Astrocyte (in vitro differentiated cells and primary cell): Measurements from ENCODE around the gene C5.

Source experiments
- CTCF ChIP-seq: IDR thresholded peaks from 2 replicates; pipeline ENCODE4 v1.5.1; 2011; ENCODE audit warnings: low read depth, mild to moderate bottlenecking, inconsistent platforms, low read length, moderate library complexity; ENCODE audit not compliant: insufficient read depth
- EZH2 ChIP-seq: IDR thresholded peaks from 2 replicates; pipeline ENCODE4 v1.6.1; 2012; ENCODE audit warnings: mild to moderate bottlenecking, low read length, inconsistent platforms; ENCODE audit not compliant: insufficient read depth

DNA sequence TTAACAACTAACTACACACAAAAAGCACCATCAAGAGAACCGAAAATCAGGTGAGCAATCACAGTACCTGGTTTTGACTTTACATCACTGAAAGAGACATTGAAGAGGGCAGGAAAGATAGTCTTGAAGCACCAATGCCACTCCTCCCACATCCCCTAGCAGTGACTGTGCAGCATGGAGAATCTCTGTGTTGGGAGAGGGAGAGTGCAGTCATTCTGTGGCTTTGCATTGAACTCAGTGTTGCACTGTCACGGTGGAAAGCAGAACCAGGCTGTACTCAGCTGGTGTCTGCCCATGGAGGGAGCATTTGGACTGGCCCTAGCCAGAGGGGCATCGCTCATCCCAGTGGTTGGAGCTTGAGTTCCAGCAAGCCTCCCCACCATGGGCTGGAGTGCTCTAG is 40.4 kb downstream of the C5 start:
- TF ChIP-seq CTCF: no peak
- no peak for TF ChIP-seq EZH2
